Mucosa of descending colon (tissue), 3 donors: Measurements from ENCODE around the gene MAPRE2. TPM values are rescaled to one million over a fixed set of nuclear protein-coding genes. Genes with fewer than 3 reads are reported as not detected.
A peak's percentile ranks its signal among the peaks of the same experiment; 100 is the strongest.

Source experiments
- ATAC-seq: fragments of 200-7000 bp; cut with Tn5 transposase; one replicate; pipeline ENCODE4 v1.9.1; 2020; ENCODE audit warnings: mild to moderate bottlenecking, moderate library complexity
- DNase-seq, 3 donors: peaks; one replicate each; pipeline ENCODE4 v3.0.0-alpha.2; 2020
- H3K36me3 ChIP-seq: fragments of 200-600 bp; one replicate; pipeline ENCODE4 v1.8.0; 2021; ENCODE audit warnings: low read depth, mild to moderate bottlenecking
- H3K4me1 ChIP-seq: fragments of 200-600 bp; one replicate; pipeline ENCODE4 v1.8.0; 2021; ENCODE audit warnings: low read depth, mild to moderate bottlenecking
- H3K4me3 ChIP-seq: fragments of 200-600 bp; one replicate; pipeline ENCODE4 v1.8.0; 2021; ENCODE audit warnings: mild to moderate bottlenecking
- H3K9me3 ChIP-seq: fragments of 200-600 bp; one replicate; pipeline ENCODE4 v1.8.0; 2021; ENCODE audit warnings: mild to moderate bottlenecking
- intact Hi-C, 2 donors: fragments of 100-400 bp; cut with DNase I in 1 of 2; cut with micrococcal nuclease in 1 of 2; formaldehyde crosslinking; loops; one replicate each; pipeline versions ENCODE4 v1.11.0 to v1.11.1; 2022; cut with DNase I, micrococcal nuclease
- total RNA-seq, 3 donors: library from RNA; stranded (reverse); fragmentation: NEBNext Ultra II Directional in 2 of 3; extraction: Animal tissue kit (Norgen Biotek cat#: 25700) in 2 of 3; gene quantifications; one replicate each; pipeline versions ENCODE4 v1.2.1 to v1.2.4, GENCODE V29; 2021 to 2023
- TF ChIP-seq, protein P1 (sequence below): fragments of 200-600 bp; IDR thresholded peaks from one replicate; pipeline ENCODE4 v1.8.0; 2022; ENCODE audit warnings: antibody characterized with exemption, mild to moderate bottlenecking
- donor health status: DM: no; HTN: no; CAD: no; lungs with moderate emphysema.
- donor health status: DM: no; HTN: no; CAD: no.
- donor health status: DM: no; HTN: yes; CAD: no.

Gene MAPRE2
- total RNA-seq, 3 donors from 2014 or later: 26.4 to 31.3 (median 27.3) TPM

DNA sequence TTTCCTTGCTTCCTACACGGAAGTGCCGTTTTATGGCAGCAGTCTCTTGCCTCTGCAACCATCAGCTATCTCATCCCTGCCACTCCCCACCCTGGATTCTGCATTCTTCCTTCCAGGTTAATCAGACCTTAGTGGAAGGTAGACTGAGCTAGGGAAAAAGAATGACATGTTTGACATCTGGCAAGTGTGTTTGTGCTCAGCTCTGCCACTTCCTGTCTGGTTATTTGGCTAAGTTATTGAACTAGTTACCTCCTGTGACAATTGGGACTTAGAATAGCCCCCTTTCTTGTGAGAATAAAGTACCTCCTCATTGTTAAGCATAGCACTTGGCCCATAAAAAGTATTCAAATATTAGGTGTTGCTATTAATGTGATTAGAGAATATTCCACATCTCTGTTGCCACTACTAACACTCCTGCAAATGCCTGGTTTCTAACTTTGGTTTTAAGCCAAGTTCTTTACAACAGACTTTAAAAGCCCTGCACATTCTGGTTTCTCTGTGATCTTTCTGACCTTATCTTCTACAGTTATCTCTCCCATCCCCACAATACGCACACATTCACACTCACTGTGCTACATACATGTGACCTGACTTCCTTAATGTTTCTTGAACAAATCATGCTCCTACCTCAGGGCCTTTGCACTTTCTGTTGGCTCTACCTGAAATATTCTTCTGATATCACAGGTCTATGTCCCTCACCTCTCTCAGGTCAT, 10.8 kb upstream of the MAPRE2 start:
- H3K36me3 ChIP-seq: no peaks in the 10 kb centered on the region
- peak; percentile 85 for ATAC-seq
- intact Hi-C loops: no loop called here
- H3K4me3 ChIP-seq: no peak overlapping the region
- no peaks in the 10 kb centered on the region for H3K9me3 ChIP-seq
- H3K4me1 ChIP-seq: peaks cover 13% of the 10 kb centered on the region
- TF ChIP-seq, protein P1, sequence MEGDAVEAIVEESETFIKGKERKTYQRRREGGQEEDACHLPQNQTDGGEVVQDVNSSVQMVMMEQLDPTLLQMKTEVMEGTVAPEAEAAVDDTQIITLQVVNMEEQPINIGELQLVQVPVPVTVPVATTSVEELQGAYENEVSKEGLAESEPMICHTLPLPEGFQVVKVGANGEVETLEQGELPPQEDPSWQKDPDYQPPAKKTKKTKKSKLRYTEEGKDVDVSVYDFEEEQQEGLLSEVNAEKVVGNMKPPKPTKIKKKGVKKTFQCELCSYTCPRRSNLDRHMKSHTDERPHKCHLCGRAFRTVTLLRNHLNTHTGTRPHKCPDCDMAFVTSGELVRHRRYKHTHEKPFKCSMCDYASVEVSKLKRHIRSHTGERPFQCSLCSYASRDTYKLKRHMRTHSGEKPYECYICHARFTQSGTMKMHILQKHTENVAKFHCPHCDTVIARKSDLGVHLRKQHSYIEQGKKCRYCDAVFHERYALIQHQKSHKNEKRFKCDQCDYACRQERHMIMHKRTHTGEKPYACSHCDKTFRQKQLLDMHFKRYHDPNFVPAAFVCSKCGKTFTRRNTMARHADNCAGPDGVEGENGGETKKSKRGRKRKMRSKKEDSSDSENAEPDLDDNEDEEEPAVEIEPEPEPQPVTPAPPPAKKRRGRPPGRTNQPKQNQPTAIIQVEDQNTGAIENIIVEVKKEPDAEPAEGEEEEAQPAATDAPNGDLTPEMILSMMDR: no peak
- DNase-seq: peak in 1 of 3 donors; percentile 62

DNA sequence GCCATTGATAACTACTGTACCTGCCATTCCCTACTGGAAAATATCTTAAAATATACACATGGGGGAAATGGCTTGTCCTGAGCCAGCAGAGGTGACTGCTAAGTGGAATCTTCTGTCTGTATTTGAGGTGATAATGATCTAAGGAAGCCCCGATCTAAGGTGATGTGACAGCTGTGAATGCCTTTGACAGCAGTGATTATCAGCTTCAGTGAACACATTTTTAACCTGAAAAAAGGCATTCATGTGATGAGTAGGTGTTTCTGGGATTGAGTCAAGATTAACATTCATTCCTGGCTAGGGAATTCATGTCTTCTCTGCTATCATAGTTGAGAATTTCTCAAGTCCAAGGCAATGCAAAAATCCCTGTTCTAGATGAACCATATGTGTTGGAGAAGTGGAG, 9.1 kb upstream of the MAPRE2 start:
- Histone ChIP-seq H3K4me1 (peaks cover 13% of the 10 kb centered on the region), H3K4me3 (no peak overlapping the region), H3K9me3 (no peaks in the 10 kb centered on the region), H3K36me3 (no peaks in the 10 kb centered on the region)
- no peak for ATAC-seq
- intact Hi-C loops: no loop called here
- no peak for DNase-seq
- TF ChIP-seq, protein P1: no peak

DNA sequence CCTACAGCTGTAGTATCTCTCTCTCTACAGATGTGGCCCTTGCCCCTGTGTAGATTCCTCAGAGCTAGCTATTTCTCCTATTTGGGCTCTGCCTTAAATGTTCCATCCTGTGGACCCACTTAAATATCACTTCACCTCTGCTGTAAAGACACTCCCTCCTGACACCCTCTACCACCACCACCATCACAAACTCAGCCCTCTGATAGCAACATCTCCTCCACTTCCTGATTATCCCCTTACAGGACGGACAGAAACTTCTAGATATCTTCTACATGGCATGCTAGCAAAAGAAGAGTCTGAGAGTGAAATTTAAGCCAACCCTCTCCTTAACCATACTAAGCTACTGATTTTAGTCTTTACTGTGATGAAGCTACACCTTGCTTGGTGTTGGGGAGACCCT, 3.2 kb upstream of the MAPRE2 start:
- H3K9me3 ChIP-seq: no peaks in the 10 kb centered on the region
- ATAC-seq (no peak), DNase-seq (no peak)
- no peaks in the 10 kb centered on the region for H3K36me3 ChIP-seq
- intact Hi-C loops: no loop called here
- peaks cover 14% of the 10 kb centered on the region for H3K4me1 ChIP-seq
- H3K4me3 ChIP-seq: no peak overlapping the region
- TF ChIP-seq, protein P1: no peak

DNA sequence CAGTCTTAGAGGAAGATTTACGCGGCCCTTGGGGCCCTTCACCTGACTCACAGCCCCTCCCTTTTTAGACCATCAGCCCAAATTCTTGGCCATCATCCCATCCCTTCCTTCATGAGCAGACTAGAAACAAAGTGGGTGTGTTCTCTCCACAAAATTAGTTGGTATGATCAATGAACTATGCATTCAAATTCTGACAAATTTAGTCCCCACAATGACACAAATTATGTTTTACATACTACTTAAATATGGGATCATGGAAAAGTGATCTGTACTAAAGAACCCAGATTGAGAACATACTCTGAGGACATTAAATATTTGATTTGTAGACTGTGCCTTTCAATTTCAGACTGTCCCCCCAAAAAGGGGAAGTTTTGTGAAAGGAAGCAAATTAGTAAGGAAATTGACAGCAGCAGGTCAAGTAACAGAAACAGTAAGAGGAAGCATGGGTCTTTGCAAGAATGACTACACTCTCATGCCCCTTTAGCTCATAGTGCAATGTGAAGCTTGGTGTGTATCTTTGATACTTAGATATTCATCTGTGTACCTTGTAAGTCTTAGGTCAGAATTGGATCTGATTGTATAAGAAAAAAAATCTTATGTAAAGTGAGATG, 2.2 kb upstream of the MAPRE2 start:
- Histone ChIP-seq H3K4me1 (peaks cover 18% of the 10 kb centered on the region), H3K36me3 (no peaks in the 10 kb centered on the region), H3K9me3 (no peaks in the 10 kb centered on the region), H3K4me3 (no peak overlapping the region)
- DNase-seq (no peak), ATAC-seq (no peak)
- TF ChIP-seq, protein P1: no peak
- intact Hi-C loops: no loop called here

DNA sequence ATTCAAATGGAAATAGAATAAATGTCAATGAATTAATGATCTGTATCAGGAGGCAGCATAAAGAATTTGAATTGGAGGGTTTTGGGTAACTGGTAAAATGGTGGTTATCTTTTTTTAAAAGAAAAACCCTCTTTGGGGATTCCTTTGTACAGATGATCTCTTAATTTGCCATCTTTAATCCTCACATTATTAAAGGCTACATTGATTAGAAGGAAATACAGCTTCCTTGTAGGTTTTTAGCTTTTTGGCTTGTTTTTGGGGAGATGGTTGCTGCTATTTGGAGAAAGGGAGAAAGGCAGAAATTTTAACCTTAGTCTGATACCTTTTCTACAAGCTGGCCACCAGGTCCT, 600 bp upstream of the MAPRE2 start:
- Histone ChIP-seq H3K36me3 (no peaks in the 10 kb centered on the region), H3K4me1 (peaks cover 18% of the 10 kb centered on the region), H3K9me3 (no peaks in the 10 kb centered on the region), H3K4me3 (no peak overlapping the region)
- ATAC-seq: no peak
- TF ChIP-seq, protein P1: no peak
- intact Hi-C loops: no loop called here
- no peak for DNase-seq
